PC-3 (cell line): ENCODE measurements around the gene MMRN2. TPM values are rescaled to one million over a fixed set of nuclear protein-coding genes. Genes with fewer than 3 reads are reported as not detected.
"Not testable (repeated sequence)": the region's sequence is repeated elsewhere in the genome, so short reads cannot be mapped to it uniquely, and the experiment has no call there.

Experiments
- ATAC-seq: fragments of 200-7000 bp; cut with Tn5 transposase; 2 replicates; pipeline ENCODE4 v1.9.1; 2020; ENCODE audit warnings: mild to moderate bottlenecking, moderate library complexity
- BruUV-seq: library from RNA; stranded (reverse); fragments of 400-500 nt; replicated peaks from 2 replicates; lab custom pipeline; 2021; lab: Mats Ljungman, UMichigan
- CTCF ChIA-PET: fragments of 300-600 bp; sonication (Branson Sonifier 250); formaldehyde crosslinking; loops from one replicate; lab custom pipeline; 2022; ENCODE audit warnings: antibody characterized with exemption; lab: Charles Lee
- POLR2A ChIA-PET: fragments of 300-600 bp; sonication (Branson Sonifier 250); formaldehyde crosslinking; loops from one replicate; lab custom pipeline; 2022; ENCODE audit warnings: antibody characterized with exemption; ENCODE audit not compliant: unreplicated experiment; lab: Charles Lee
- DNase-seq: peaks from one replicate; pipeline ENCODE4 v3.0.0-alpha.2; 2015
- H2AFZ ChIP-seq: fragments of 300-600 bp; sonication (generic); 2 replicates; pipeline ENCODE4 v1.6.0; 2016; ENCODE audit warnings: antibody characterized with exemption, low read length
- H3F3A ChIP-seq: fragments of 300-600 bp; sonication (generic); one replicate; pipeline ENCODE4 v1.6.0; 2017; ENCODE audit warnings: antibody characterized with exemption, low read length, control low read depth, mild to moderate bottlenecking; ENCODE audit not compliant: unreplicated experiment
- H3K27ac ChIP-seq: fragments of 300-600 bp; sonication (generic); 2 replicates; pipeline ENCODE4 v1.5.1; 2016; ENCODE audit warnings: mild to moderate bottlenecking, low read length
- H3K27me3 ChIP-seq: fragments of 300-600 bp; sonication (generic); 2 replicates; pipeline ENCODE4 v1.6.1; 2016; ENCODE audit warnings: low read length, mixed read lengths
- H3K36me3 ChIP-seq: fragments of 300-600 bp; sonication (generic); 2 replicates; pipeline ENCODE4 v1.6.1; 2016; ENCODE audit warnings: low read depth, mixed run types, low read length, mixed read lengths
- H3K4me1 ChIP-seq: fragments of 300-600 bp; sonication (generic); 2 replicates; pipeline ENCODE4 v1.5.1; 2016; ENCODE audit warnings: low read length; ENCODE audit not compliant: insufficient read depth
- H3K4me2 ChIP-seq: fragments of 300-600 bp; sonication (generic); 2 replicates; pipeline ENCODE4 v1.6.0; 2016; ENCODE audit warnings: low read length
- H3K4me3 ChIP-seq: fragments of 300-600 bp; sonication (generic); 2 replicates; pipeline ENCODE4 v1.5.1; 2016; ENCODE audit warnings: mild to moderate bottlenecking, low read length, mixed read lengths
- H3K79me2 ChIP-seq: fragments of 300-600 bp; sonication (generic); 2 replicates; pipeline ENCODE4 v1.6.1; 2017; ENCODE audit warnings: low read length, mixed read lengths
- H3K9ac ChIP-seq: fragments of 300-600 bp; sonication (generic); 2 replicates; pipeline ENCODE4 v1.6.0; 2016; ENCODE audit warnings: mild to moderate bottlenecking, low read length
- H3K9me2 ChIP-seq: fragments of 300-600 bp; sonication (generic); replicated peaks from 2 replicates; pipeline ENCODE4 v1.6.1; 2016; ENCODE audit warnings: mixed run types, low read length, mixed read lengths
- H3K9me3 ChIP-seq: fragments of 300-600 bp; sonication (generic); 2 replicates; pipeline ENCODE4 v1.6.1; 2016; ENCODE audit warnings: low read length, mixed read lengths
- H4K20me1 ChIP-seq: fragments of 300-600 bp; sonication (generic); 2 replicates; pipeline ENCODE4 v1.6.1; 2016; ENCODE audit warnings: low read length, mixed read lengths
- EZH2 ChIP-seq: fragments of 300-600 bp; sonication (generic); IDR thresholded peaks from one replicate; pipeline ENCODE4 v1.6.1; 2017; ENCODE audit warnings: antibody characterized with exemption, mild to moderate bottlenecking, low read length; ENCODE audit not compliant: unreplicated experiment
- EZH2phosphoT487 ChIP-seq: fragments of 300-600 bp; sonication (generic); IDR thresholded peaks from 2 replicates; pipeline ENCODE4 v1.6.1; 2018; ENCODE audit warnings: mild to moderate bottlenecking, antibody characterized with exemption, low read length, borderline replicate concordance
- intact Hi-C: fragments of 100-400 bp; cut with micrococcal nuclease; formaldehyde crosslinking; loops from 2 replicates; pipeline ENCODE4 v1.9.0; 2023
- total RNA-seq: library from RNA; depleted of rRNA; stranded (reverse); fragments of >200 nt; gene quantifications from 2 replicates; pipeline ENCODE4 v1.2.3, GENCODE V29; 2014
- TF ChIP-seq, protein P1 (sequence below): fragments of 300-600 bp; sonication (generic); conservative IDR thresholded peaks from 2 replicates; pipeline ENCODE4 v1.5.1; 2017; ENCODE audit warnings: antibody characterized with exemption, low read depth, mild to moderate bottlenecking, low read length

Gene MMRN2
- total RNA-seq, 1 experiment from 2014 or later, result 1.9 TPM

DNA sequence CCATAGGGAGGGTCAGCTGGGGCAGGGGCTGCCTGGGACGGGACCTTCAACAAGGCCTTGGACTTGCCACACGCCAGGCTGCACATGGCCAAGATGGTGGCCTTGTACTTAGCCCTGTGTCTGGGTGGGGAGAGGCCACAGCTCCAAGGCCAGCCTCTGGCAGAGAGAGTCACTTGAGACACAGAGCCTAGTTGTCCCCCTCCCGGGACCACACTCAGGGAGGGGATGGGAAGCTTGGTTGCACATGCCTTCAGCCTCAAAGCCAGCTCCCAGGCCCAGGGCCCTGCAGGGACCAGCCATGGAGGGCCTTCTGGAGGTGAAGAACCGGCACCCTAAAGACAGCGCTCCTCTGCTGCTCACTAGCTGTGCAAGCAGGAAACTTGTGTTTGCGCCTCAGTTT is 16.7 kb downstream of the MMRN2 start:
- CTCF ChIA-PET, result no interaction called here
- no peaks in the 10 kb centered on the region for H3K27me3 ChIP-seq

DNA sequence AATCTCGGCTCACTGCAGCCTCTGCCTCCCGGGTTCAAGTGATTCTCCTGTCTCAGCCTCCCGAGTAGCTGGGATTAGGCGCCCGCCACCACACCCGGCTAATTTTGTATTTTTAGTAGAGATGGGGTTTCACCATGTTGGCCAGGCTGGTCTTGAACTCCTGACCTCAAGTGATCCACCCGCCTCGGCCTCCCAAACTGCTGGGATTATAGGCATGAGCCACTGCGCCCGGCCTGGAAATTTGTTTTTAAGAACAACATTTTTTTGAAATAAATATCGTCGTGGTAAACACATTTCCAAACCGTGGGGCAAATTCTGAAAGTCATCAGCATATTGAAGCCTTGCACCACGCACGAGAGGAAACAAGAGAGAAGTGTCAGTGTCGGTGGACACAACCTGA is 17.3 kb downstream of the MMRN2 start:
- H3K9ac ChIP-seq, H4K20me1 ChIP-seq, DNase-seq, H3K79me2 ChIP-seq, H3K4me1 ChIP-seq, BruUV-seq, H3F3A ChIP-seq, H3K9me2 ChIP-seq, intact Hi-C loops, H3K4me2 ChIP-seq, POLR2A ChIA-PET, H3K27me3 ChIP-seq, ATAC-seq, H3K27ac ChIP-seq, H3K36me3 ChIP-seq, H2AFZ ChIP-seq, H3K9me3 ChIP-seq, H3K4me3 ChIP-seq: not testable (repeated sequence)
- CTCF ChIA-PET, result interaction anchor here (0.7 to 0.8 kb wide), 2 partner anchors 26 to 155 kb away, joined by 5 to 7 read pairs; partner anchors contain the start of gene SHLD2

More for the DNA sequence above, 16.7 kb downstream of the MMRN2 start:
- no peaks in the 10 kb centered on the region for H4K20me1 ChIP-seq
- H3K4me1 ChIP-seq, result no peaks in the 10 kb centered on the region
- H3K4me3 ChIP-seq, result no peak overlapping the region
- no peaks in the 10 kb centered on the region for H3K36me3 ChIP-seq
- no peaks in the 10 kb centered on the region for H3K79me2 ChIP-seq
- H3F3A ChIP-seq, result no peaks in the 10 kb centered on the region
- DNase-seq (no peak), ATAC-seq (no peak)
- TF ChIP-seq EZH2, result no peak
- TF ChIP-seq, protein P1, sequence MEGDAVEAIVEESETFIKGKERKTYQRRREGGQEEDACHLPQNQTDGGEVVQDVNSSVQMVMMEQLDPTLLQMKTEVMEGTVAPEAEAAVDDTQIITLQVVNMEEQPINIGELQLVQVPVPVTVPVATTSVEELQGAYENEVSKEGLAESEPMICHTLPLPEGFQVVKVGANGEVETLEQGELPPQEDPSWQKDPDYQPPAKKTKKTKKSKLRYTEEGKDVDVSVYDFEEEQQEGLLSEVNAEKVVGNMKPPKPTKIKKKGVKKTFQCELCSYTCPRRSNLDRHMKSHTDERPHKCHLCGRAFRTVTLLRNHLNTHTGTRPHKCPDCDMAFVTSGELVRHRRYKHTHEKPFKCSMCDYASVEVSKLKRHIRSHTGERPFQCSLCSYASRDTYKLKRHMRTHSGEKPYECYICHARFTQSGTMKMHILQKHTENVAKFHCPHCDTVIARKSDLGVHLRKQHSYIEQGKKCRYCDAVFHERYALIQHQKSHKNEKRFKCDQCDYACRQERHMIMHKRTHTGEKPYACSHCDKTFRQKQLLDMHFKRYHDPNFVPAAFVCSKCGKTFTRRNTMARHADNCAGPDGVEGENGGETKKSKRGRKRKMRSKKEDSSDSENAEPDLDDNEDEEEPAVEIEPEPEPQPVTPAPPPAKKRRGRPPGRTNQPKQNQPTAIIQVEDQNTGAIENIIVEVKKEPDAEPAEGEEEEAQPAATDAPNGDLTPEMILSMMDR, result no peak
- H3K27ac ChIP-seq, result no peak overlapping the region
- H3K9me2 ChIP-seq, result no peaks in the 10 kb centered on the region
- H3K4me2 ChIP-seq, result no peak overlapping the region
- intact Hi-C loops, result no loop called here
- no peaks in the 10 kb centered on the region for H3K9me3 ChIP-seq
- POLR2A ChIA-PET, result no interaction called here
- no TSS peak for BruUV-seq
- no peak overlapping the region for H3K9ac ChIP-seq
- no peak overlapping the region for H2AFZ ChIP-seq

DNA sequence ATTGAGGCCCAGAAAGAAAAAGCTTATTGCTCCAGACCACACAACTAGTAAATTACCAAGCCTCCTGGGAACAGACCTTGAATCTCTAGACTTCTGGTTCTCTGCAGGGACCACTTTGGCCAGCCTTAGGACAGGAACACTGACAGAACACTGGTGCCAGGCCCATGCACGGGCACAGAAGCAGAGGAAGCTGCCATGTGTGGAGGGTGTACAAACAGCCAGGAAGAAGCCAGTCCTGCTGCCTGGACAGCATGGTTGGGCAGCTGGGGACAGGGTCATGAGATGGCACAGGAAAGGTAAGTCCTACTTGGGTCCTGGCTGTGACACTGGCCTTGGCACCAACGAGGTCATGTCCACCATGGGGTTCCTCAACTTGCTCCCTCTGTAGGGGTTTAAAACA is 19.2 kb downstream of the MMRN2 start:
- no peaks in the 10 kb centered on the region for H3K9me3 ChIP-seq
- H3F3A ChIP-seq, result no peaks in the 10 kb centered on the region
- TF ChIP-seq, protein P1, result no peak
- TF ChIP-seq EZH2, result no peak
- no peak for TF ChIP-seq EZH2phosphoT487
- no peak overlapping the region for H3K27ac ChIP-seq
- no peak overlapping the region for H3K9ac ChIP-seq
- no peak for ATAC-seq
- no peak overlapping the region for H2AFZ ChIP-seq
- no peak for DNase-seq
- ChIA-PET CTCF (interaction anchor here (1.3 kb wide), 1 partner anchor 22 kb away, joined by 5 read pairs; no protein-coding TSS in a partner anchor), POLR2A (no interaction called here)
- no peaks in the 10 kb centered on the region for H3K79me2 ChIP-seq
- H3K9me2 ChIP-seq, result no peaks in the 10 kb centered on the region
- H3K4me3 ChIP-seq, result no peak overlapping the region
- no peaks in the 10 kb centered on the region for H3K27me3 ChIP-seq
- intact Hi-C loops, result no loop called here
- no peaks in the 10 kb centered on the region for H3K36me3 ChIP-seq
- no TSS peak for BruUV-seq
- no peak overlapping the region for H3K4me2 ChIP-seq
- no peaks in the 10 kb centered on the region for H4K20me1 ChIP-seq
- peaks cover 4% of the 10 kb centered on the region; the same call in 1 of the 2 replicates for H3K4me1 ChIP-seq
